Transverse colon (tissue), 4 donors: ENCODE results near the gene PDE10A.

Experiments
- POLR2AphosphoS5 ChIP-seq, 3 donors: sonication (generic); formaldehyde crosslinking; IDR thresholded peaks; one replicate each; pipeline ENCODE4 v1.6.1; 2016; ENCODE audit warnings: antibody characterized with exemption in 3 of 3
- TF ChIP-seq, protein P1 (sequence below), 5 experiments: fragments of 200-600 bp in 3 of 5; fragments of 450-650 bp in 2 of 5; sonication (generic) in 3 of 5; IDR thresholded peaks; 1 replicate in 2 of 5; 2 replicates in 3 of 5; pipeline ENCODE4 v1.5.1; 2016 to 2017; ENCODE audit warnings: antibody characterized with exemption in 5 of 5, inconsistent platforms in 3 of 5, mild to moderate bottlenecking in 2 of 5, moderate library complexity in 1 of 5

DNA sequence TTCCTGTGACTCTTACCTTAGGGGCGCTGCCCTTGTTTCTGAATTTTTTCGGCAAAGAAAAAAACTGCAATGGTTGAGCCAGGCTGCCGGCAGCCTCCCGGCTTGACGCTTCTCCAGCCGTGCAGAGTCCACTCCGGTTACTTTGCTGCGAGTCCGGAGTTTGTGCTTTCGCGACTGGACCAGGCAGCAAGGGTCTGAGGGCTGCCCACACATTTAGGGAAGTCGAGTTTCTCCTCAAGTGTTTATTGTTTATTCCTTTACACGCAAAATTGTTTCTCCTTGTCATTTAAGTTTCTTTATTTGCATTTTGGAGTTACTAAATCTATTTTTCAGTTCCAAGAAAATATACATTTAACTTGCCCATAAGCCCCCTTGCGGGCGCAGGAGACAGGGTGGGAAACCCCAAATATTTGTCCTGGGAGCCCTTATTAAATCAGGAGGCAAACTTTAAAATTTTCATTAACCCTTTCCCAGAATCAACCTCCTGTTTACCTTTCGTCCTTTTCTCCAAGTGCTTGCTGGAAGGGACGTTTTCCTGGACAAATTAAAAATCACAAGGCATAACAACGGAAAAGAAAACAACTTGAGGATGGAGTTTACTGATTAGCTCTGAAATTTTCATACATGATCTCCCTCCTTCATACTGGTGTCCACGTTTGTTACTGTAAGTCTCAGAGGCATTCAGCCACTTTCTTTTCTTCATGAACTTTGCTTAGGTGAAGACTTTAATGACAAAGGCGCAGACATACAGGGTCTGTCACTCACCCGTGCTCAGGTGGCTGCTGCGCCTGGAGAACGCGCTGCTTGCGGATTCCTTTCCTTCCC is 1.7 kb upstream of the PDE10A start:
- TF ChIP-seq POLR2AphosphoS5 (IDR thresholded peaks at IDR 0.05): no peak
- TF ChIP-seq, protein P1, sequence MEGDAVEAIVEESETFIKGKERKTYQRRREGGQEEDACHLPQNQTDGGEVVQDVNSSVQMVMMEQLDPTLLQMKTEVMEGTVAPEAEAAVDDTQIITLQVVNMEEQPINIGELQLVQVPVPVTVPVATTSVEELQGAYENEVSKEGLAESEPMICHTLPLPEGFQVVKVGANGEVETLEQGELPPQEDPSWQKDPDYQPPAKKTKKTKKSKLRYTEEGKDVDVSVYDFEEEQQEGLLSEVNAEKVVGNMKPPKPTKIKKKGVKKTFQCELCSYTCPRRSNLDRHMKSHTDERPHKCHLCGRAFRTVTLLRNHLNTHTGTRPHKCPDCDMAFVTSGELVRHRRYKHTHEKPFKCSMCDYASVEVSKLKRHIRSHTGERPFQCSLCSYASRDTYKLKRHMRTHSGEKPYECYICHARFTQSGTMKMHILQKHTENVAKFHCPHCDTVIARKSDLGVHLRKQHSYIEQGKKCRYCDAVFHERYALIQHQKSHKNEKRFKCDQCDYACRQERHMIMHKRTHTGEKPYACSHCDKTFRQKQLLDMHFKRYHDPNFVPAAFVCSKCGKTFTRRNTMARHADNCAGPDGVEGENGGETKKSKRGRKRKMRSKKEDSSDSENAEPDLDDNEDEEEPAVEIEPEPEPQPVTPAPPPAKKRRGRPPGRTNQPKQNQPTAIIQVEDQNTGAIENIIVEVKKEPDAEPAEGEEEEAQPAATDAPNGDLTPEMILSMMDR (IDR thresholded peaks at IDR 0.05): no peak
